ENCODE measurements around the gene TRAPPC14.
"Not testable (repeated sequence)": the region's sequence is repeated elsewhere in the genome, so short reads cannot be mapped to it uniquely, and the experiment has no call there.

Gene TRAPPC14

GRCh38 chr7:100152937-100153666 is 5.4 kb downstream of the TRAPPC14 start:
- ChIA-PET CTCF (no interaction called here), POLR2A (no interaction called here)
- no peak for DNase-seq (ENCODE audit: extremely low spot score)
- TF ChIP-seq FOXA1 (IDR thresholded peaks at IDR 0.05): no peak
- no peak for TF ChIP-seq ARNT (IDR thresholded peaks at IDR 0.05)
- no peak for TF ChIP-seq FOXM1 (IDR thresholded peaks at IDR 0.05; ENCODE audit: borderline replicate concordance)
- TF ChIP-seq CTBP1 (IDR thresholded peaks at IDR 0.05; ENCODE audit: borderline replicate concordance): no peak
- TF ChIP-seq TARDBP (IDR thresholded peaks at IDR 0.05): no peak
- no peak for TF ChIP-seq ZNF384 (IDR thresholded peaks at IDR 0.05)
- TF ChIP-seq NFRKB (IDR thresholded peaks at IDR 0.05): no peak
- no peak for TF ChIP-seq L3MBTL2 (conservative IDR thresholded peaks at IDR 0.05)
- no peak for TF ChIP-seq LEF1 (IDR thresholded peaks at IDR 0.05; ENCODE audit: borderline replicate concordance)
- no peak for TF ChIP-seq SP1 (IDR thresholded peaks at IDR 0.05)
- TF ChIP-seq FOXK2 (IDR thresholded peaks at IDR 0.05): no peak
- TF ChIP-seq, protein P1, sequence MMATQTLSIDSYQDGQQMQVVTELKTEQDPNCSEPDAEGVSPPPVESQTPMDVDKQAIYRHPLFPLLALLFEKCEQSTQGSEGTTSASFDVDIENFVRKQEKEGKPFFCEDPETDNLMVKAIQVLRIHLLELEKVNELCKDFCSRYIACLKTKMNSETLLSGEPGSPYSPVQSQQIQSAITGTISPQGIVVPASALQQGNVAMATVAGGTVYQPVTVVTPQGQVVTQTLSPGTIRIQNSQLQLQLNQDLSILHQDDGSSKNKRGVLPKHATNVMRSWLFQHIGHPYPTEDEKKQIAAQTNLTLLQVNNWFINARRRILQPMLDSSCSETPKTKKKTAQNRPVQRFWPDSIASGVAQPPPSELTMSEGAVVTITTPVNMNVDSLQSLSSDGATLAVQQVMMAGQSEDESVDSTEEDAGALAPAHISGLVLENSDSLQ (IDR thresholded peaks at IDR 0.05): no peak
- no peak for TF ChIP-seq ELF4 (IDR thresholded peaks at IDR 0.05)
- no peak for TF ChIP-seq BHLHE40 (IDR thresholded peaks at IDR 0.05; ENCODE audit: borderline replicate concordance)
- no peak for TF ChIP-seq HDGF (IDR thresholded peaks at IDR 0.05; ENCODE audit: borderline replicate concordance)
- no peak for TF ChIP-seq SUZ12 (IDR thresholded peaks at IDR 0.05)

- no peak for DNase-seq (ENCODE audit: extremely low spot score)
- ChIA-PET POLR2A (no interaction called here), CTCF (no interaction called here)
- no peak for TF ChIP-seq CTBP1 (IDR thresholded peaks at IDR 0.05; ENCODE audit: borderline replicate concordance)
- no peak for TF ChIP-seq ZNF384 (IDR thresholded peaks at IDR 0.05)
- no peak for TF ChIP-seq HDGF (IDR thresholded peaks at IDR 0.05; ENCODE audit: borderline replicate concordance)
- TF ChIP-seq FOXK2 (IDR thresholded peaks at IDR 0.05): no peak
- no peak for TF ChIP-seq ARNT (IDR thresholded peaks at IDR 0.05)
- no peak for TF ChIP-seq NFRKB (IDR thresholded peaks at IDR 0.05)
- no peak for TF ChIP-seq LEF1 (IDR thresholded peaks at IDR 0.05; ENCODE audit: borderline replicate concordance)
- no peak for TF ChIP-seq FOXM1 (IDR thresholded peaks at IDR 0.05; ENCODE audit: borderline replicate concordance)
- no peak for TF ChIP-seq L3MBTL2 (conservative IDR thresholded peaks at IDR 0.05)
- no peak for TF ChIP-seq SUZ12 (IDR thresholded peaks at IDR 0.05)
- no peak for TF ChIP-seq FOXA1 (IDR thresholded peaks at IDR 0.05)
- TF ChIP-seq ELF4 (IDR thresholded peaks at IDR 0.05): no peak
- TF ChIP-seq BHLHE40 (IDR thresholded peaks at IDR 0.05; ENCODE audit: borderline replicate concordance): no peak
- no peak for TF ChIP-seq TARDBP (IDR thresholded peaks at IDR 0.05)
- no peak for TF ChIP-seq SP1 (IDR thresholded peaks at IDR 0.05)
- TF ChIP-seq, protein P1 (IDR thresholded peaks at IDR 0.05): no peak
These were observed 6.1 kb downstream of the TRAPPC14 start for GRCh38 chr7:100152404-100152803.

- POLR2A ChIA-PET: interaction anchor here (0.6 to 2.4 kb wide), 26 partner anchors 8 to 280 kb away, joined by 3 to 23 read pairs (median 4); partner anchors contain the start of genes AP4M1, GPC2, MCM7 and STAG3
- DNase-seq (ENCODE audit: extremely low spot score): peak; percentile 97
- TF ChIP-seq ELF4 (IDR thresholded peaks at IDR 0.05): peak; percentile 62; the same call in 1 of the 2 replicates
- TF ChIP-seq HDGF (IDR thresholded peaks at IDR 0.05; ENCODE audit: borderline replicate concordance): 0 out of 2 replicates have a peak, but pooled peaks have one; percentile 61
- no peak for TF ChIP-seq LEF1 (IDR thresholded peaks at IDR 0.05; ENCODE audit: borderline replicate concordance)
- no peak for TF ChIP-seq NFRKB (IDR thresholded peaks at IDR 0.05)
- TF ChIP-seq FOXK2 (IDR thresholded peaks at IDR 0.05): no peak
- no peak for TF ChIP-seq ARNT (IDR thresholded peaks at IDR 0.05)
- TF ChIP-seq, protein P1 (IDR thresholded peaks at IDR 0.05): peak; percentile 99
- TF ChIP-seq L3MBTL2 (conservative IDR thresholded peaks at IDR 0.05): peak; percentile 64
- CTCF ChIA-PET: interaction anchor here (0.6 to 1.8 kb wide), 4 partner anchors 16 to 47 kb away, joined by 3 to 8 read pairs (median 4); partner anchors contain the start of genes AP4M1 and GAL3ST4
These were observed 9.8 kb downstream of the TRAPPC14 start, which contains the start of gene LAMTOR4 for GRCh38 chr7:100148559-100149328. TSS of gene LAMTOR4 (plus strand) at chr7:100148918. CDS start at chr7:100148973, 55 bp downstream.

GRCh38 chr7:100148225-100148558 is 10.3 kb downstream of the TRAPPC14 start:
- CTCF ChIA-PET: interaction anchor here (0.6 to 1.8 kb wide), 5 partner anchors 14 to 47 kb away, joined by 3 to 8 read pairs (median 3); partner anchors contain the start of genes AP4M1 and GAL3ST4
- POLR2A ChIA-PET: interaction anchor here (0.6 to 2.4 kb wide), 27 partner anchors 8 to 281 kb away, joined by 3 to 23 read pairs (median 4); partner anchors contain the start of genes AP4M1, GPC2, MBLAC1 and MCM7
- no peak for DNase-seq (ENCODE audit: extremely low spot score)
- no peak for TF ChIP-seq ZNF384 (IDR thresholded peaks at IDR 0.05)
- TF ChIP-seq FOXK2 (IDR thresholded peaks at IDR 0.05): no peak
- peak; percentile 83 for TF ChIP-seq L3MBTL2 (conservative IDR thresholded peaks at IDR 0.05)
- no peak for TF ChIP-seq NFRKB (IDR thresholded peaks at IDR 0.05)
- TF ChIP-seq ARNT (IDR thresholded peaks at IDR 0.05): no peak
- no peak for TF ChIP-seq ELF4 (IDR thresholded peaks at IDR 0.05)
- no peak for TF ChIP-seq FOXA1 (IDR thresholded peaks at IDR 0.05)

DNA sequence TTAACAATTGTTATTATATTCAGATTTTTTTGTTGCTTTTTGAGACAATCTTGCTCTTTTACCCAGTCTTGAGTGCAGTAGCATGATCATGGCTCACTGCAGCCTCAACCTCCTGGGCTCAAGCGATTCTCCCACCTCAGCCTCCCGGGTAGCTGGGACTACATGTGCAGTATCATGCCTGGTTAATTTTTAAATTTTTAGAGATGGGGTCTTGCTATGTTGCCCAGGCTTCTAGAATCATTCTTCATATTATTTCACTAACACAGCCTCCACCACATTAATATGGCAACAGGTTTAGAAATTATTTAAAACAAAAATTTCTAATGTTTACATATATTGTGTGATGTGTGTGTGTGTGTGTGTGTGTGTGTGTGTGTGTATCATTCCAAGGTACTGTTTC is 11.2 kb downstream of the TRAPPC14 start:
- ChIA-PET CTCF (interaction anchor here (1.7 to 1.8 kb wide), 2 partner anchors 15 to 17 kb away, joined by 6 to 8 read pairs; no protein-coding TSS in a partner anchor), POLR2A (interaction anchor here (0.8 to 2.4 kb wide), 6 partner anchors 10 to 46 kb away, joined by 3 to 23 read pairs (median 7); partner anchors contain the start of genes AP4M1, GPC2, MBLAC1 and MCM7)
- no peak for DNase-seq (ENCODE audit: extremely low spot score)
- TF ChIP-seq L3MBTL2 (conservative IDR thresholded peaks at IDR 0.05) (no peak), HDGF (IDR thresholded peaks at IDR 0.05; ENCODE audit: borderline replicate concordance) (no peak), FOXA1 (IDR thresholded peaks at IDR 0.05) (no peak), BHLHE40 (IDR thresholded peaks at IDR 0.05; ENCODE audit: borderline replicate concordance) (no peak), LEF1 (IDR thresholded peaks at IDR 0.05; ENCODE audit: borderline replicate concordance) (no peak), FOXK2 (IDR thresholded peaks at IDR 0.05) (no peak), TARDBP (IDR thresholded peaks at IDR 0.05) (no peak), NFRKB (IDR thresholded peaks at IDR 0.05) (no peak), SP1 (IDR thresholded peaks at IDR 0.05) (no peak), SUZ12 (IDR thresholded peaks at IDR 0.05) (no peak)

DNA sequence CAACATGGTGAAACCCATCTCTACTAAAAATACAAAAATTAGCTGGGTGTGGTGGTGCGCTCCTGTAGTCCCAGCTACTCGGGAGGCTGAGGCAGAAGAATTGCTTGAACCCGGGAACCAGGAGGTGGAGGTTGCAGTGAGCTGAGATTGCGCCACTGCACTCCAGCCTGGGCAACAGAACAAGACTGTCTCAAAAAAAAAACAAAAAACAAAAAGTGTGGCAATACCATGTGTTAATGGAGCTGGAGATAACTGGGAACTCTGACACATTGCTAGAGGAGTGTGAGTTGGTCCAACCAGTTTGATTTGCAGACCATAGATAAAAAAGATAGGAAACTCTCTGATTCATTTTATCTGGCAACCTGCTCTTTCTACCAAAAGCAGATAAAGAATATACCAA is 12.2 kb downstream of the TRAPPC14 start:
- CTCF ChIA-PET: interaction anchor here (0.7 to 1.7 kb wide), 2 partner anchors 14 to 16 kb away, joined by 6 read pairs; no protein-coding TSS in a partner anchor
- POLR2A ChIA-PET; DNase-seq (ENCODE audit: extremely low spot score): not testable (repeated sequence)
